ENCODE data around the gene AUNIP.

The AUNIP gene

DNA sequence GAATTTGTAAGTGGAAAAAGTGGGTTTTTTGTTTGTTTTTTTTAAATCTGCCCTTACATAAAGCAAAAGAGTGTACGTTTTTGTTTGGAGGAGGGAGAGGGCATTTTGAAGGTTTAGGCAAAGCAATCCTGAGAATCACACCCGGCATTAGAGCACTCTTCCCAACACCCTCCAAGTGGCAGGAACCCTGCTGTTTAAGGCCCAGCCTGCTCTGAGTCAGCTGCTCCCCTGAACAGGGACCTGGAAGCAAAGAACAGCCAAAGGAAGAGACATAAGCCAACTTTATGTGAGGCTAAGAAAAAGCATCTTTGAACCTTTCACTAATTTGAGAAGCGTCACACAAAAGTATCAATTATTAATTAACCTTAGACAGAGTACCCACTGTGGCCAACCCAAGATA is 22.6 kb downstream of the AUNIP start:
- peaks cover 61% of the 10 kb centered on the region for H3K36me3 Mint-ChIP-seq (ENCODE audit: low read depth)
- peaks cover 4% of the 10 kb centered on the region for H3K4me1 Mint-ChIP-seq (ENCODE audit: low read depth)
- DNase-seq = no peak
- H3K4me3 Mint-ChIP-seq = no peak overlapping the region
- no peak overlapping the region for H3K27ac Mint-ChIP-seq
- no peaks in the 10 kb centered on the region for H3K9me3 Mint-ChIP-seq
- no peaks in the 10 kb centered on the region for H3K27me3 Mint-ChIP-seq

DNA sequence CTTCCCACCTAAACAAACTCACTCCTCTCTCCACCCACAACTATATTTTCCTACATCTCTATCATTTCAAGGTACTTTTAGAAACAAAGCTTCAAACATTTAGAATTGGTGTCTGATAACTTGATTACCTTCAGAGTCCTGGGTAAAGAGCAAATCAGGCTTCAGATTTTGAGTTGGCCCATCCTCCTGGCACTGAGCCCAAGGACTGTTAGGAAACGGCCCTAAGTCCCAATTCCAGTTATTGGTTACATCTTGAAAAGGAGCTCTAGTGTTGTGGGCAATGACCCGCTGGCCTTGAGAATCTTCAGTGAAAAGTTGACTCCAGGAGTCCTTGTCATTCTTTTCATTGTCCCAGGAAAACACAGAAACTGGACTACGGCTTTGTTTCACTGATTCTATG is 24.4 kb downstream of the AUNIP start:
- H3K27me3 Mint-ChIP-seq = no peaks in the 10 kb centered on the region
- peaks cover 79% of the 10 kb centered on the region for H3K36me3 Mint-ChIP-seq (ENCODE audit: low read depth)
- no peaks in the 10 kb centered on the region for H3K9me3 Mint-ChIP-seq
- H3K4me3 Mint-ChIP-seq = no peak overlapping the region
- peaks cover 8% of the 10 kb centered on the region for H3K4me1 Mint-ChIP-seq (ENCODE audit: low read depth)
- no peak overlapping the region for H3K27ac Mint-ChIP-seq
- no peak for DNase-seq

DNA sequence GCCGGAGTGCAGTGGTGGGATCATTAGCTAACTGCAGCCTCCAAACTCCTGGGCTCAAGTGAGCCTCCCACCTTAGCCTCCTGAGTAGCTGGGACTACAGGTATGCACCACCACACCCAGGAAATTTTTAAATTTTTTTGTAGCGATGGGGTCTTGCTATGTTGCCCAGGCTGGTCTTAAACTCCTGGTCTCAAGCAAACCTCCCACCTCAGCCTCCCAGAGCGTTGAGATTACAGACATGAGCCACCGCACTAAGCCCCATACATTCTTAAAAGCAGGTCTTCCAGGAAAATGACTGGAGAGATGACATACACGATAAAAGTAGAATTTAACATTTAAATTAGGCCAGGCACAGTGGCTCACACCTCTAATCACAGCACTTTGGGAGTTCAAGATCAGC is 26.1 kb downstream of the AUNIP start:
- H3K27ac Mint-ChIP-seq = no peak overlapping the region
- DNase-seq = no peak
- no peaks in the 10 kb centered on the region for H3K27me3 Mint-ChIP-seq
- peaks cover 8% of the 10 kb centered on the region for H3K4me1 Mint-ChIP-seq (ENCODE audit: low read depth)
- H3K4me3 Mint-ChIP-seq = no peak overlapping the region
- H3K36me3 Mint-ChIP-seq (ENCODE audit: low read depth) = peaks cover 91% of the 10 kb centered on the region
- no peaks in the 10 kb centered on the region for H3K9me3 Mint-ChIP-seq

DNA sequence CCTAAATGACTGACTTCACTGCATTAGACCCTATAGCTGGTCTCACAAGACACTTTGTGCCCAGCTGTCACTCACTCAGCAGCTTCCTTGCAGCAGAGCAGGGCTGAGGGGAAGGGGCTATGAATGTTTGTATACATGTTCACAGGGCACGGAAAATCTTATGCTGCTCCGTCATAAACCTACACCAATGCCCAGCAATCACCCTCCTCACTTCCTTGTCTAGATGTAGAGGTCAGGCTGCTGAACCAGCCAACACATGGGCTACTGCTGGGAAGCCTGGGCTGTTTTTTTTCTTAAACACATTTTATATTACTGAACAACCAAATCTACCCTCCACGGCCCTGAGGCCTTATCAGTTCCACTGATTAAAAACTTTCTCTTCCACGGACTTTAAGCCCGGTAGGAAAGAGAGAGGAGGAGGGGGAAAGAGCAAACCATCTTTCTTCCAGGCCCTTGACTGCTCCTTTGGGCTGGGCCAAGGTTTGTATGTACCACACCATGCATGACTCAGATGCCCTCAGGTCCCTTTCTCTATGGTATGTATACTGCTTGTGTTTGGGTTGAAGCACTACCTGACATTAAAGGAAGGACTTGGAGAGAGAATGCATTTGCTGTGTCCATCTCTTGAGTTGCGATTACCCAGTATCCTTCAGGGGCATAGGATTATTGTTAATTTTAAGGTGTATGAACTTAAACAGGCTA is 26.8 kb downstream of the AUNIP start:
- Mint-ChIP-seq H3K27me3 (no peaks in the 10 kb centered on the region), H3K9me3 (no peaks in the 10 kb centered on the region), H3K36me3 (ENCODE audit: low read depth) (peaks cover 96% of the 10 kb centered on the region), H3K4me1 (ENCODE audit: low read depth) (peaks cover 8% of the 10 kb centered on the region), H3K4me3 (no peak overlapping the region), H3K27ac (no peak overlapping the region)
- no peak for DNase-seq

DNA sequence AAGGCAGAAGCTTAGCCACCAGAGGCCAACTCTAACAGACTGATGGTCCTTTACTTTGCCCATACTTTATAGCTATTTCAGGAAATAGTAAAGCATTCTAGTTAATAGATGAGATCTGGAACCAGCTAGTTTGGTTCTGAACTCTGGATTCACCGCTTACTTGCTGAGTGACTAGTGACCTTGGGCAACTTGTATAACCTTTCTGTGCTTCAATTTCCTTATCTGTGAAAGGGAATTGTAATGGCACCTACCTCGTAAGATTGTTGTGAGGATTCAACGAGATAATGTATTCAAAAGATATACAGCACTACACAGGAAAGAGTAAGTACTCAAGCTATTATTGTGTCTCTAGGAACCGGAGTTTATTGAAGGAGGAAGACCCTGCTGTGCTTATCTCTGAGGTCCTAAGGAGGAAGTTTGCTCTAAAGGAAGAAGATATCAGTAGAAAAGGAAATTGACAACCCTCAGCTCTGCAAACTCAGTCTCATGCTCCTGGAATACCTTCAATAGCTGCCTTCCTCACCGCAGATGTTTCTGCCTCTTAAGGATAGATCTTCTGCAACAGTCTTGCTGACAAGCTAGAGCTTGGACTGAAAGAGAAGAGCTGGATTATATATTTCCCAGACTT is 27.6 kb downstream of the AUNIP start:
- Mint-ChIP-seq H3K9me3 (no peaks in the 10 kb centered on the region), H3K27ac (peak overlapping the region; percentile 66), H3K36me3 (ENCODE audit: low read depth) (peaks cover 96% of the 10 kb centered on the region)

DNA sequence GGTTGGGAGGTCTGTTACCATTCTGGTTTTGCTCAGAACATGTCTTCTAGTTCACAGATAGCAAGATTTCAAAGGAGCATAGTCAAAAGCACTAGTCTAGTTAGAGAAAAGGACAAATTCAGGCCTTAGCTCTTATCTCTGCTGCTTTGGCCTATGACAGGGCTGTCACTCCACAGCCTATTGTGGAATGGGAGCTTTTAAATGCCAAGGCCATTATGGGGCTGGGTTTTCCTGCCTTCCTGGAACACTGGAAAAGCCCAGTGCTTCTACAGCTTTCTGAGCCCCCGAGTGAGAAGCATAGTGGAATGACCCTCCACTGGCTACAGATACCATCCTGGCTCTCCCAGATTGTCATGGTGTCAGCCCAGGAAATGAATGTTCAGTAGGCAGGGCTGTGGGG is 30.2 kb downstream of the AUNIP start:
- Mint-ChIP-seq H3K9me3 (no peaks in the 10 kb centered on the region), H3K27me3 (no peaks in the 10 kb centered on the region), H3K4me1 (ENCODE audit: low read depth) (peaks cover 8% of the 10 kb centered on the region), H3K36me3 (ENCODE audit: low read depth) (peaks cover 80% of the 10 kb centered on the region), H3K27ac (no peak overlapping the region), H3K4me3 (no peak overlapping the region)
- no peak for DNase-seq

More for the DNA sequence above, 27.6 kb downstream of the AUNIP start:
- no peak for DNase-seq
- no peaks in the 10 kb centered on the region for H3K27me3 Mint-ChIP-seq
- no peak overlapping the region for H3K4me3 Mint-ChIP-seq
- peaks cover 8% of the 10 kb centered on the region for H3K4me1 Mint-ChIP-seq (ENCODE audit: low read depth)

DNA sequence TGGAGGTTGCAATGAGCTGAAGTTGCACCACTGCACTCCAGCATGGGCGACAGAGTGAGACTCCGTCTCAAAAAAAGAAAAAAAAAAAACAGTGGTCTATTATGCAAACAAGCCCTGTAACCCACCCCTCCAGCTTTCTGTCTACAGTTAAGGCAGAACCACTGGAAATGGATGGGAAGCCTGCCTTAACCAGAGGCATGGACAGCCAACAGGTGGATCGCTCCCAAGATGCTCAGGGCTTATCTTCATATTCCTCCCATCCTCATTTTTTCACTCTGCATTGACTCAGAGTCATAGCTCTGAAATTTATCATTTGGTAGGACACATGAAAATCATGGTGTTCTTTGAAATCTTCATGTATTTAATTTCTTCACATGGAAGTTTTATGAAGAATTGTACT is 30.8 kb downstream of the AUNIP start:
- peaks cover 77% of the 10 kb centered on the region for H3K36me3 Mint-ChIP-seq (ENCODE audit: low read depth)
- no peaks in the 10 kb centered on the region for H3K9me3 Mint-ChIP-seq
- no peak for DNase-seq
- no peak overlapping the region for H3K27ac Mint-ChIP-seq
- H3K4me1 Mint-ChIP-seq (ENCODE audit: low read depth) = peaks cover 8% of the 10 kb centered on the region
- no peaks in the 10 kb centered on the region for H3K27me3 Mint-ChIP-seq
- H3K4me3 Mint-ChIP-seq = no peak overlapping the region

DNA sequence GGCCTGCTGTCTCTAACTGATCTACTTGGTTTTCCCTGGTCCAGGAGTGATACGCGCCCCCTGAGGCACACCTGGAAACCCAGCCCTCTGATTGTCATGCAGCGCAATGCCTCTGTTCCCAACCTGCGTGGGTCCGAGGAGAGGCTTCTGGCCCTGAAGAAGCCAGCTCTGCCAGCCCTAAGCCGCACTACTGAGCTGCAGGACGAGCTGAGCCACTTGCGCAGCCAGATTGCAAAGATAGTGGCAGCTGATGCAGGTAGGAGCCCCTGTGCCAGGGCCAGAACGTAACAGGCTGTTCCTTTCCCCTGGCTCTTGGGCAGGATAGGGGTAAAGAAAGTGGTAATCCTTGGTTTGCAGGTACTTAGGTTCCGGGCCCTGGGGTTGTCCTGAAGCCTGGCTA is 32.7 kb downstream of the AUNIP start:
- no peak overlapping the region for H3K27ac Mint-ChIP-seq
- H3K27me3 Mint-ChIP-seq = no peaks in the 10 kb centered on the region
- no peak for DNase-seq
- H3K9me3 Mint-ChIP-seq = no peaks in the 10 kb centered on the region
- no peak overlapping the region for H3K4me3 Mint-ChIP-seq
- H3K36me3 Mint-ChIP-seq (ENCODE audit: low read depth) = peaks cover 58% of the 10 kb centered on the region
- H3K4me1 Mint-ChIP-seq (ENCODE audit: low read depth) = peaks cover 9% of the 10 kb centered on the region

DNA sequence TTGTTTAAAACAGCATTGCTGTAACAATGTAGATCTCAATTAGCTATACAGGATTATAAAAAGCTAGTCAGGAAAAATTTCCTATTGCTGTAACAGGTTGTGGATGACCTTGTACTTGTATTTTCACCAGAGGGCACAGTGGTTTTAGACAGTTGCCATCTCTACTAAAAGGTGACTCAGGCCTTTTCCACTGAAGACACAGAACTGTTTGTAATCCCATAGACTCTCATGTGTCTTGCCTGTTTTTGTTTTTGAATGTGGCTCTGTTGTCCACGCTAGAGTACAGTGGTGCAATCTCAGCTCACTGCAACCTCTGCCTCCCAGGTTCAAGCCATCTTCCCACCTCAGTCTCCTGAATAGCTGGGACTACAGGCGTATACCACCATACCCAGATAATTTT is 33.7 kb downstream of the AUNIP start:
- Mint-ChIP-seq H3K27ac (no peak overlapping the region), H3K4me3 (no peak overlapping the region), H3K4me1 (ENCODE audit: low read depth) (peaks cover 16% of the 10 kb centered on the region), H3K9me3 (no peaks in the 10 kb centered on the region), H3K36me3 (ENCODE audit: low read depth) (peaks cover 52% of the 10 kb centered on the region), H3K27me3 (no peaks in the 10 kb centered on the region)
- DNase-seq = no peak

DNA sequence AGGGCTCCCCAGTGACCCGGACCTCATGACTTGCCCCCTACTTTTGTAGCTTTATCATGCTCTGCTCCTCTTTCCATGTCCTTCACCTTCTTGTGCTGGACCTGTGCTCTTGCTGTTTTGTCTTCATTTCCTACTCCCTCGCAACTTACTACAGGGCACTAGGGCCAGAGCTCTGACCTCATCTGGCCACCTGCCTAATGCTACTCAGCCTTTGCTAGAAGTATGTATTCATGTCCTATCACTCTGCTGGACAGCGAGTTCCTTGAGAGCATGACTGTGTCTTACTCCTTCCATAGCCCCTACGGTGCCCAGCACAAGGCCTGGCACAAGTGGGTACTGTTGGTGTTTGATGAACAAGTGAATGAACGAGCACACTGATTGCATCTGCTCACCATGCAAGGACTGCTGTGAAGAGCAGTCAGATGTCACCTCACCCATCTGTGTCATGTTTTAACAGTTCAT is 37.6 kb downstream of the AUNIP start:
- Mint-ChIP-seq H3K4me1 (ENCODE audit: low read depth) (peaks cover 33% of the 10 kb centered on the region), H3K27ac (peak overlapping the region; percentile 86), H3K4me3 (peak overlapping the region; percentile 84), H3K9me3 (no peaks in the 10 kb centered on the region), H3K36me3 (ENCODE audit: low read depth) (peaks cover 16% of the 10 kb centered on the region), H3K27me3 (no peaks in the 10 kb centered on the region)
- no peak for DNase-seq

DNA sequence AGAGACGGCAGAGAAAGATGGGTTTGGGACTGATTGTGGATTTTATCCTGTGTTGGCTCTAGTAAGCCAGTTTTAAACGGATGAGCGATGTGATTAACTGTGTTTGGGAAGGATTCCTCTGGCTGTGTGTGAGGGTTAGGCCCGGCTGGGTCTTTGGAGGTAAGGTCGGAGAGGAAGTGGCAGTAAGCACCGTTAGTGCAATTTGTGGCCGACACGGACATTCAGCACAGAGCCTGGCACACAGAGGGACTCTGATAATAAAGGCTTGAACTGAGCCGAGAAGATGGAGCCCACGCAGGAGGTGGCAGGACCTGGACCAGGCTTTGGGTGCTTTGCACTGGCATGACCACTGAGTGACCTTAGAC is 38.2 kb downstream of the AUNIP start:
- H3K27ac Mint-ChIP-seq = peak overlapping the region; percentile 86
- H3K27me3 Mint-ChIP-seq = no peaks in the 10 kb centered on the region
- H3K9me3 Mint-ChIP-seq = no peaks in the 10 kb centered on the region
- DNase-seq = no peak
- H3K4me1 Mint-ChIP-seq (ENCODE audit: low read depth) = peaks cover 33% of the 10 kb centered on the region
- H3K4me3 Mint-ChIP-seq = peak overlapping the region; percentile 84
- H3K36me3 Mint-ChIP-seq (ENCODE audit: low read depth) = peaks cover 14% of the 10 kb centered on the region

DNA sequence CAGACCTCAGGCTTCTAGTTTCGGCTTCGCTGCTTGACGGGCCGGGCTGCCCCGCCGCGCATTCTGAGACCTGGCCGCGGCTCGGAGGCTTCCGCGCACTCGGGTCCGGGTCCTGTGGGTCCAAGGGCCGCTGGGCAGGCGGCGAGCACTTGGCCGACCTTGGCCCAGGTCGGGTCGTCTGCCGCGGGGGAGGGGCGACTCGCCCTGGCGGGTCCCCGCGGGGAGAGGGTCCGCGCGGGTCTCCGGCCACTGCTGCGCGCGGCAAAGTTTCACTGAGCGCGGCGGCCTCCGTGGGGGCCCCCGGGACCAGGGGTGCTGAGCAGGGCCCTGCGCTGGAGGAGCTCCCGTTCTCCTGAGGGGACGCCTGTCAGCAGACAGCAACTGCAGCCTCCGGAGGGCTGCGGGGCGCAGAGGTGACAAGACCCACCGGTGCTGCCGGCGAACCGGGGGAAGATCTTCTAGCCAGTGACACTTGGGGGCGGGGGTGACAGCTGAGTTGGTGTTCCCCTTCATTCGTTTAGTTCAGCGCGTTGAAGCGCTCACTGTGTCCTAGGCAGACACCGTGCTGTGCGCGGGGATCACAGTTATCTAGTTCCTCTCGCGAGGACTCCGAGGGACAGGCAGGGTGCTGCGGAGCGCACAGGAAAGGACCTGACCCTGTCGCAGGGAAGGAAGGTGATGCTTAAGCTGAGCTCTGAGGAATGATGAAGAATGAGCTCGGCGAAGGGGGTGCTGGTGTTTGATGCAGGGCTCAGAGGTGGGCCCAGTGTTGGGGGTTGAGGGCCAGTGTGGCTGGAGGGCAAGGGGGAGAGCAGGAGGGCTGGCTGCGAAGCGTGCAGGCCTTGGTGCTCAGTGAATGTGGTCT is 38.8 kb downstream of the AUNIP start:
- H3K27ac Mint-ChIP-seq = peak overlapping the region; percentile 93
- DNase-seq = peak; percentile 79

DNA sequence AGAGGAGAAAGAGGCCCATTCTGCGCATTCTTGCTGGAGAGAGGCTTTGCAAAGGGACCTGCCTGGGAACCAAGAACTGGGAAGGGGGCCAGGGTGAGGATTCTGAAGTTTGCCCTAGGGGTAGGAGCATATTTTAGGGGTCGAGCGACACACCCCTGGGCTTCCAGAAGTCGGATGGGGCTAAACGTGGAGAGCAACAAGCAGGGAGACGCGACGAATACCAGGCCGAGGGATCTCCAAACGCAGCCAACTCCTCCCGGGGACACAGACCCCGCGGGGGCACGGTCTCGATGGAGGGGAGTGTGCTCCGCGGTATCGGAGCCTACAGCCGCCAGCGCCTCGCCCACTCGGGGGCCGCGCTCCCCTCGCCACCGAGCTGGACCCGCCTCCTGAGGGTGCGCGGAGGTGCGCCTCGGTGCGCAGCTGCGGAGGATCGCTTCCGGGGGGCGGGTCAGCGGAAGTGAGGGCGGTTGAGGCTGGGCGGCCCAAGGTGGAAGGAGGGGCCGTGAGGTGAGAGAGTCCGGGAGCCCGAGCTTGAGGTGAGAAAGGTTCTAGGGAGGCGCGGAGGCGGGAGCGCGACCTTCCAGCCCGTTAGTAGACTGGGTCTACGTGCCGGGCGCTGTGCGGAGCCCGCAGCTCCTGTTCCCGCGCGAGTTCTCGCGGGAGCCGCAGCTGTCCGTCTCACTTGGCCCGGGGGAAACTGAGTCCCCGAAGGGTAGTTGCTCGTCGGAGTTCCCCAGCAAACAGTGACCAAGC is 39.6 kb downstream of the AUNIP start, which contains the start of gene MTFR1L:
TSS of gene MTFR1L (plus strand) at position 464 of the 756 bp plus-strand sequence. CDS start 3,151 bp downstream, outside the sequence.
- Mint-ChIP-seq H3K4me3 (peak within 1 kb of the TSS; percentile 84), H3K27me3 (no peaks in the 10 kb centered on the region), H3K9me3 (no peaks in the 10 kb centered on the region), H3K4me1 (ENCODE audit: low read depth) (peaks cover 33% of the 10 kb centered on the region), H3K27ac (peak within 1 kb of the TSS; percentile 93), H3K36me3 (ENCODE audit: low read depth) (peaks cover 20% of the 10 kb centered on the region)
- peak; percentile 95 for DNase-seq

More for the DNA sequence above, 38.8 kb downstream of the AUNIP start:
- Mint-ChIP-seq H3K27me3 (no peaks in the 10 kb centered on the region), H3K4me1 (ENCODE audit: low read depth) (peaks cover 33% of the 10 kb centered on the region), H3K9me3 (no peaks in the 10 kb centered on the region), H3K4me3 (peak overlapping the region; percentile 84), H3K36me3 (ENCODE audit: low read depth) (peaks cover 14% of the 10 kb centered on the region)

DNA sequence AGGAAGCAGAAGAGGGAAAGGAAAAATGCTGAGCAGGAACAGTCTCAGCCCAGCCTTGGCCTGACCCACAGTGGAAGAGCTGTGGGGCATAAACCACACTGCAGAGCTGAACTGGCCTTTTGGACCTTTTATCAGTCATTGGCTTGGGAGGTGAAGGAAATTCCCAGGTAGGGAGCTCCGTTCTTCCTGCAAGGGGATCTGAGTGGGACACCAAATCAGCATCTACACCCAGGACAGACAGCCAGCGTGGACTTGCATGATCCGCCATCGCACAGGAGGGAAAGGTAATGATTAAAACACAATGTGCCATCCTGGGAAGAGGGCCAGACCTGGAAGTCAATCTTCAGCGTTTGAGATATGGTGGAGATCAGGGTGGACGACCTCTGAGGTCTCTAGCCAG is 40.7 kb downstream of the AUNIP start:
- peak overlapping the region; percentile 93 for H3K27ac Mint-ChIP-seq
- peak overlapping the region; percentile 84 for H3K4me3 Mint-ChIP-seq
- no peaks in the 10 kb centered on the region for H3K27me3 Mint-ChIP-seq
- peaks cover 33% of the 10 kb centered on the region for H3K4me1 Mint-ChIP-seq (ENCODE audit: low read depth)
- H3K9me3 Mint-ChIP-seq = no peaks in the 10 kb centered on the region
- peaks cover 24% of the 10 kb centered on the region for H3K36me3 Mint-ChIP-seq (ENCODE audit: low read depth)
- DNase-seq = no peak
